HEK293 (cell line): Measurements from ENCODE around the gene PPP1R1A.

Experiments
- CTCF ChIA-PET: fragments of 350-600 bp; formaldehyde crosslinking; extraction: SDS; loops from one replicate; lab custom pipeline; 2021; ENCODE audit warnings: antibody characterized with exemption; lab: Yijun Ruan, JAX
- POLR2A ChIA-PET: fragments of 300-600 bp; formaldehyde crosslinking; extraction: SDS; loops from one replicate; lab custom pipeline; 2020; ENCODE audit warnings: antibody characterized with exemption, inconsistent platforms; lab: Yijun Ruan, JAX
- H3K27ac ChIP-seq: fragments of 200-500 bp; sonication (Bioruptor generic); 2 replicates; pipeline ENCODE4 v1.5.1; 2014; ENCODE audit warnings: low read depth, low read length, control low read depth, inconsistent platforms; ENCODE audit errors: extremely low read depth
- H3K36me3 ChIP-seq, 2 experiments: fragments of 200-500 bp in 1 of 2; sonication (Bioruptor generic) in 1 of 2; 1 replicate in 1 of 2; 2 replicates in 1 of 2; pipeline ENCODE4 v1.5.1; 2014 to 2017; ENCODE audit warnings: inconsistent platforms in 2 of 2, low read length in 2 of 2; ENCODE audit not compliant: control insufficient read depth in 2 of 2, insufficient read depth in 1 of 2
- H3K4me1 ChIP-seq: fragments of 200-500 bp; sonication (Bioruptor generic); 2 replicates; pipeline ENCODE4 v1.5.1; 2014; ENCODE audit warnings: mild to moderate bottlenecking, low read length, inconsistent platforms; ENCODE audit not compliant: control insufficient read depth, insufficient read depth
- H3K4me3 ChIP-seq: 2 replicates; pipeline ENCODE4 v1.5.1; 2011; ENCODE audit warnings: low read depth, mild to moderate bottlenecking, control low read depth, low read length, moderate library complexity
- H3K9me3 ChIP-seq: fragments of 200-500 bp; sonication (Bioruptor generic); 2 replicates; pipeline ENCODE4 v1.5.1; 2014; ENCODE audit warnings: low read depth, low read length, inconsistent platforms; ENCODE audit not compliant: control insufficient read depth, insufficient read depth
- SALL2 ChIP-seq: fragments of 450-650 bp; formaldehyde crosslinking; IDR thresholded peaks from 2 replicates; pipeline ENCODE4 v1.5.0; 2017; ENCODE audit warnings: missing biosample characterization, mild to moderate bottlenecking, missing genetic modification characterization, borderline replicate concordance
- TCF7L2 ChIP-seq: IDR thresholded peaks from 2 replicates; pipeline ENCODE4 v1.6.1; 2011; ENCODE audit warnings: low read depth, mild to moderate bottlenecking, inconsistent platforms, low read length, moderate library complexity, borderline replicate concordance
- TRIM28 ChIP-seq: IDR thresholded peaks from 2 replicates; pipeline ENCODE4 v1.6.1; 2011; ENCODE audit warnings: low read length, control low read depth, borderline replicate concordance
- ZBTB6 ChIP-seq: fragments of 450-650 bp; formaldehyde crosslinking; IDR thresholded peaks from 2 replicates; pipeline ENCODE4 v1.5.1; 2017; ENCODE audit warnings: missing biosample characterization, missing genetic modification characterization
- ZNF121 ChIP-seq: fragments of 450-650 bp; formaldehyde crosslinking; IDR thresholded peaks from 2 replicates; pipeline ENCODE4 v1.5.1; 2016; ENCODE audit warnings: missing biosample characterization, missing genetic modification characterization
- ZNF146 ChIP-seq: fragments of 450-650 bp; formaldehyde crosslinking; IDR thresholded peaks from 2 replicates; pipeline ENCODE4 v1.5.1; 2016; ENCODE audit warnings: missing biosample characterization, missing genetic modification characterization
- ZNF175 ChIP-seq: fragments of 450-650 bp; formaldehyde crosslinking; IDR thresholded peaks from 2 replicates; pipeline ENCODE4 v1.5.1; 2016; ENCODE audit warnings: missing biosample characterization, missing genetic modification characterization
- ZNF23 ChIP-seq: fragments of 450-650 bp; formaldehyde crosslinking; IDR thresholded peaks from 2 replicates; pipeline ENCODE4 v1.5.1; 2016; ENCODE audit warnings: missing biosample characterization, missing genetic modification characterization, borderline replicate concordance
- ZNF404 ChIP-seq: fragments of 450-650 bp; formaldehyde crosslinking; IDR thresholded peaks from 2 replicates; pipeline ENCODE4 v1.5.1; 2017; ENCODE audit warnings: missing biosample characterization, missing genetic modification characterization
- ZNF521 ChIP-seq: fragments of 450-650 bp; formaldehyde crosslinking; IDR thresholded peaks from 2 replicates; pipeline ENCODE4 v1.5.1; 2017; ENCODE audit warnings: missing biosample characterization, mild to moderate bottlenecking, missing genetic modification characterization
- ZNF596 ChIP-seq: fragments of 450-650 bp; IDR thresholded peaks from 2 replicates; pipeline ENCODE4 v1.5.0; 2018; ENCODE audit warnings: missing biosample characterization, mild to moderate bottlenecking, missing genetic modification characterization, moderate library complexity
- ZNF660 ChIP-seq: fragments of 450-650 bp; IDR thresholded peaks from 2 replicates; pipeline ENCODE4 v1.5.1; 2018; ENCODE audit warnings: missing biosample characterization, mild to moderate bottlenecking, missing genetic modification characterization
- ZNF664 ChIP-seq: fragments of 450-650 bp; formaldehyde crosslinking; IDR thresholded peaks from 2 replicates; pipeline ENCODE4 v1.5.1; 2016; ENCODE audit warnings: missing biosample characterization, missing genetic modification characterization
- ZNF747 ChIP-seq: fragments of 450-650 bp; formaldehyde crosslinking; IDR thresholded peaks from 2 replicates; pipeline ENCODE4 v1.5.1; 2016; ENCODE audit warnings: missing biosample characterization, missing genetic modification characterization
- ZNF776 ChIP-seq: fragments of 450-650 bp; formaldehyde crosslinking; IDR thresholded peaks from 2 replicates; pipeline ENCODE4 v1.5.0; 2017; ENCODE audit warnings: missing biosample characterization, missing genetic modification characterization, borderline replicate concordance
- ZNF791 ChIP-seq: fragments of 450-650 bp; formaldehyde crosslinking; IDR thresholded peaks from 2 replicates; pipeline ENCODE4 v1.5.1; 2016; ENCODE audit warnings: missing biosample characterization, missing genetic modification characterization
- TF ChIP-seq, protein P1 (sequence below): IDR thresholded peaks from 2 replicates; pipeline ENCODE4 v1.6.1; 2011; ENCODE audit warnings: mild to moderate bottlenecking, low read depth, low read length, borderline replicate concordance
- TF ChIP-seq, protein P2 (sequence below): fragments of 450-650 bp; formaldehyde crosslinking; IDR thresholded peaks from 2 replicates; pipeline ENCODE4 v1.5.1; 2017; ENCODE audit warnings: missing biosample characterization, missing genetic modification characterization
- TF ChIP-seq, protein P3 (sequence below): fragments of 450-650 bp; formaldehyde crosslinking; IDR thresholded peaks from 2 replicates; pipeline ENCODE4 v1.5.1; 2017; ENCODE audit warnings: missing biosample characterization, mild to moderate bottlenecking, missing genetic modification characterization, moderate library complexity
- TF ChIP-seq, protein P4 (sequence below): fragments of 450-650 bp; formaldehyde crosslinking; IDR thresholded peaks from 2 replicates; pipeline ENCODE4 v1.5.1; 2016; ENCODE audit warnings: missing biosample characterization, missing genetic modification characterization, borderline replicate concordance

Gene PPP1R1A

GRCh38 chr12:54595471-54595870 lies 7.0 kb upstream of the PPP1R1A start:
- ChIA-PET POLR2A (no interaction called here), CTCF (interaction anchor here (0.5 to 5.7 kb wide), 22 partner anchors 9 to 363 kb away, joined by 3 to 64 read pairs (median 6); partner anchors contain the start of gene LACRT)
- H3K9me3 ChIP-seq = no peaks in the 10 kb centered on the region
- no peak for TF ChIP-seq ZNF747 (tag by site-specific recombination)
- TF ChIP-seq, protein P1, sequence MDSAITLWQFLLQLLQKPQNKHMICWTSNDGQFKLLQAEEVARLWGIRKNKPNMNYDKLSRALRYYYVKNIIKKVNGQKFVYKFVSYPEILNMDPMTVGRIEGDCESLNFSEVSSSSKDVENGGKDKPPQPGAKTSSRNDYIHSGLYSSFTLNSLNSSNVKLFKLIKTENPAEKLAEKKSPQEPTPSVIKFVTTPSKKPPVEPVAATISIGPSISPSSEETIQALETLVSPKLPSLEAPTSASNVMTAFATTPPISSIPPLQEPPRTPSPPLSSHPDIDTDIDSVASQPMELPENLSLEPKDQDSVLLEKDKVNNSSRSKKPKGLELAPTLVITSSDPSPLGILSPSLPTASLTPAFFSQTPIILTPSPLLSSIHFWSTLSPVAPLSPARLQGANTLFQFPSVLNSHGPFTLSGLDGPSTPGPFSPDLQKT = no peak
- TF ChIP-seq TRIM28 = no peak
- TF ChIP-seq, protein P2, sequence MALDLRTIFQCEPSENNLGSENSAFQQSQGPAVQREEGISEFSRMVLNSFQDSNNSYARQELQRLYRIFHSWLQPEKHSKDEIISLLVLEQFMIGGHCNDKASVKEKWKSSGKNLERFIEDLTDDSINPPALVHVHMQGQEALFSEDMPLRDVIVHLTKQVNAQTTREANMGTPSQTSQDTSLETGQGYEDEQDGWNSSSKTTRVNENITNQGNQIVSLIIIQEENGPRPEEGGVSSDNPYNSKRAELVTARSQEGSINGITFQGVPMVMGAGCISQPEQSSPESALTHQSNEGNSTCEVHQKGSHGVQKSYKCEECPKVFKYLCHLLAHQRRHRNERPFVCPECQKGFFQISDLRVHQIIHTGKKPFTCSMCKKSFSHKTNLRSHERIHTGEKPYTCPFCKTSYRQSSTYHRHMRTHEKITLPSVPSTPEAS (tag by site-specific recombination) = no peak
- no peak for TF ChIP-seq ZNF146 (tag by site-specific recombination)
- TF ChIP-seq ZNF791 = no peak
- no peak for TF ChIP-seq ZNF664 (tag by site-specific recombination)
- no peak for TF ChIP-seq ZNF121
- TF ChIP-seq ZNF596 (tag by site-specific recombination) = no peak
- TF ChIP-seq TCF7L2 = no peak
- no peak for TF ChIP-seq ZNF175 (tag by site-specific recombination)
- no peak for TF ChIP-seq ZBTB6 (tag by site-specific recombination)
- no peak for TF ChIP-seq ZNF23 (tag by site-specific recombination)
- TF ChIP-seq SALL2 (tag by site-specific recombination) = no peak
- H3K4me3 ChIP-seq = no peak overlapping the region
- H3K36me3 ChIP-seq = no peaks in the 10 kb centered on the region
- no peaks in the 10 kb centered on the region for H3K4me1 ChIP-seq
- no peak overlapping the region for H3K27ac ChIP-seq

DNA sequence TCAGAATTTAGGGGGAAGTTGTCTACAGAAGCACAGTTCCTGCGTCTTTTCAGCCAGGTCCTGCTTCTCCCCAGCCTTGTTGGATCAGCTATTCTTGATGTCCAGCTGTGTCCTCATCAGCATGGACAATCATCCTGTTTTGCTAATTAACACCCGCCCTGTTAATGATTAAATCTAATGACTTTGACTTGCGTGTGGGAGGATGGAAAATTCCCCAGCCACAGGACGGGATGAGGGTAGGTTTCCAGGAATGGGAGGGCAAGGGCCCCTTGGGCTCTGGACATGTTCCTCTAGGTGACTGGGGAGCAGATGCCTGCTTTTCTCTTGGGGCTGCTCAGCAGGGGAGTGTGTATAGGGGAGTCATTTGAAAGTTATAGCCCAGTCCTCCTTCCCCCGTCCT lies 5.3 kb upstream of the PPP1R1A start:
- Histone ChIP-seq H3K4me1 (no peaks in the 10 kb centered on the region), H3K4me3 (no peak overlapping the region), H3K9me3 (no peaks in the 10 kb centered on the region), H3K27ac (no peak overlapping the region), H3K36me3 (no peaks in the 10 kb centered on the region)
- no peak for TF ChIP-seq ZNF521 (tag by site-specific recombination)
- ChIA-PET CTCF (interaction anchor here (0.7 to 4.2 kb wide), 4 partner anchors 10 to 213 kb away, joined by 3 to 27 read pairs (median 3); no protein-coding TSS in a partner anchor), POLR2A (no interaction called here)

DNA sequence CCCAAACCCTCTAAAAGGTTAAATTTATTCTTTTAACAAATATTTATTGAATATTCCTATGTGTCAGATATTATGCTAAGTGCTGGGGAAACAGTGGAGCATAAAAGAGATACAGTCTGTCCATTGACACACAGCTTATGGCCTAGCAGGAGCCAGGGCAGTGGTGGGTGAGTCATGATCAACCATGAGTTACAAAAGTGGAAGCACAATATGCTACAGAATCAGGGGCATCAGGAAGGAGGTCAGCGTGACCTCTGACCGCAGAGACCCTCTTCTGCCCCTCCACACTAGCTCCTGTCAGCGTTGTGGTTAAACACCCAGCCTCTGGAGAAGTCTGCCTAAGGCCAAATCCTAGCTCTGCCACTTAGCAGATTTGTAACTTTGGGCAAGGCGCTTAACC lies 4.7 kb upstream of the PPP1R1A start:
- no peaks in the 10 kb centered on the region for H3K36me3 ChIP-seq
- no peak overlapping the region for H3K27ac ChIP-seq
- no peaks in the 10 kb centered on the region for H3K9me3 ChIP-seq
- H3K4me3 ChIP-seq = no peak overlapping the region
- CTCF ChIA-PET = interaction anchor here (0.6 to 4.2 kb wide), 8 partner anchors 9 to 212 kb away, joined by 3 to 27 read pairs (median 3); no protein-coding TSS in a partner anchor
- POLR2A ChIA-PET = no interaction called here
- H3K4me1 ChIP-seq = no peaks in the 10 kb centered on the region
- no peak for TF ChIP-seq ZNF660 (tag by site-specific recombination)
- TF ChIP-seq ZNF776 (tag by site-specific recombination) = no peak
- TF ChIP-seq, protein P3, sequence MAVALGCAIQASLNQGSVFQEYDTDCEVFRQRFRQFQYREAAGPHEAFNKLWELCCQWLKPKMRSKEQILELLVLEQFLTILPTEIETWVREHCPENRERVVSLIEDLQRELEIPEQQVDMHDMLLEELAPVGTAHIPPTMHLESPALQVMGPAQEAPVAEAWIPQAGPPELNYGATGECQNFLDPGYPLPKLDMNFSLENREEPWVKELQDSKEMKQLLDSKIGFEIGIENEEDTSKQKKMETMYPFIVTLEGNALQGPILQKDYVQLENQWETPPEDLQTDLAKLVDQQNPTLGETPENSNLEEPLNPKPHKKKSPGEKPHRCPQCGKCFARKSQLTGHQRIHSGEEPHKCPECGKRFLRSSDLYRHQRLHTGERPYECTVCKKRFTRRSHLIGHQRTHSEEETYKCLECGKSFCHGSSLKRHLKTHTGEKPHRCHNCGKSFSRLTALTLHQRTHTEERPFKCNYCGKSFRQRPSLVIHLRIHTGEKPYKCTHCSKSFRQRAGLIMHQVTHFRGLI (tag by site-specific recombination) = no peak
- TF ChIP-seq, protein P4, sequence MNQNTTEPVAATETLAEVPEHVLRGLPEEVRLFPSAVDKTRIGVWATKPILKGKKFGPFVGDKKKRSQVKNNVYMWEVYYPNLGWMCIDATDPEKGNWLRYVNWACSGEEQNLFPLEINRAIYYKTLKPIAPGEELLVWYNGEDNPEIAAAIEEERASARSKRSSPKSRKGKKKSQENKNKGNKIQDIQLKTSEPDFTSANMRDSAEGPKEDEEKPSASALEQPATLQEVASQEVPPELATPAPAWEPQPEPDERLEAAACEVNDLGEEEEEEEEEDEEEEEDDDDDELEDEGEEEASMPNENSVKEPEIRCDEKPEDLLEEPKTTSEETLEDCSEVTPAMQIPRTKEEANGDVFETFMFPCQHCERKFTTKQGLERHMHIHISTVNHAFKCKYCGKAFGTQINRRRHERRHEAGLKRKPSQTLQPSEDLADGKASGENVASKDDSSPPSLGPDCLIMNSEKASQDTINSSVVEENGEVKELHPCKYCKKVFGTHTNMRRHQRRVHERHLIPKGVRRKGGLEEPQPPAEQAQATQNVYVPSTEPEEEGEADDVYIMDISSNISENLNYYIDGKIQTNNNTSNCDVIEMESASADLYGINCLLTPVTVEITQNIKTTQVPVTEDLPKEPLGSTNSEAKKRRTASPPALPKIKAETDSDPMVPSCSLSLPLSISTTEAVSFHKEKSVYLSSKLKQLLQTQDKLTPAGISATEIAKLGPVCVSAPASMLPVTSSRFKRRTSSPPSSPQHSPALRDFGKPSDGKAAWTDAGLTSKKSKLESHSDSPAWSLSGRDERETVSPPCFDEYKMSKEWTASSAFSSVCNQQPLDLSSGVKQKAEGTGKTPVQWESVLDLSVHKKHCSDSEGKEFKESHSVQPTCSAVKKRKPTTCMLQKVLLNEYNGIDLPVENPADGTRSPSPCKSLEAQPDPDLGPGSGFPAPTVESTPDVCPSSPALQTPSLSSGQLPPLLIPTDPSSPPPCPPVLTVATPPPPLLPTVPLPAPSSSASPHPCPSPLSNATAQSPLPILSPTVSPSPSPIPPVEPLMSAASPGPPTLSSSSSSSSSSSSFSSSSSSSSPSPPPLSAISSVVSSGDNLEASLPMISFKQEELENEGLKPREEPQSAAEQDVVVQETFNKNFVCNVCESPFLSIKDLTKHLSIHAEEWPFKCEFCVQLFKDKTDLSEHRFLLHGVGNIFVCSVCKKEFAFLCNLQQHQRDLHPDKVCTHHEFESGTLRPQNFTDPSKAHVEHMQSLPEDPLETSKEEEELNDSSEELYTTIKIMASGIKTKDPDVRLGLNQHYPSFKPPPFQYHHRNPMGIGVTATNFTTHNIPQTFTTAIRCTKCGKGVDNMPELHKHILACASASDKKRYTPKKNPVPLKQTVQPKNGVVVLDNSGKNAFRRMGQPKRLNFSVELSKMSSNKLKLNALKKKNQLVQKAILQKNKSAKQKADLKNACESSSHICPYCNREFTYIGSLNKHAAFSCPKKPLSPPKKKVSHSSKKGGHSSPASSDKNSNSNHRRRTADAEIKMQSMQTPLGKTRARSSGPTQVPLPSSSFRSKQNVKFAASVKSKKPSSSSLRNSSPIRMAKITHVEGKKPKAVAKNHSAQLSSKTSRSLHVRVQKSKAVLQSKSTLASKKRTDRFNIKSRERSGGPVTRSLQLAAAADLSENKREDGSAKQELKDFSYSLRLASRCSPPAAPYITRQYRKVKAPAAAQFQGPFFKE (tag by site-specific recombination) = no peak
- no peak for TF ChIP-seq ZNF404
